WERI-Rb-1 (cell line): ENCODE measurements around the gene SLC38A1.
A peak's percentile ranks its signal among the peaks of the same experiment; 100 is the strongest.
"Not testable (repeated sequence)": the region's sequence is repeated elsewhere in the genome, so short reads cannot be mapped to it uniquely, and the experiment has no call there.

Experiments
- DNase-seq: peaks from one replicate; pipeline ENCODE4 v3.0.0-alpha.2; 2020
- H3K27ac ChIP-seq: fragments of 250-450 bp; sonication (Bioruptor Pico); 2 replicates; pipeline ENCODE4 v1.5.1; 2020; ENCODE audit warnings: mild to moderate bottlenecking, moderate library complexity
- H3K27me3 ChIP-seq: fragments of 250-450 bp; sonication (Bioruptor Pico); 2 replicates; pipeline ENCODE4 v1.5.1; 2021; ENCODE audit warnings: mild to moderate bottlenecking, low read depth, moderate library complexity; ENCODE audit not compliant: insufficient read depth, severe bottlenecking
- H3K36me3 ChIP-seq: fragments of 250-450 bp; sonication (Bioruptor Pico); 2 replicates; pipeline ENCODE4 v1.5.1; 2020; ENCODE audit warnings: mild to moderate bottlenecking, moderate library complexity
- H3K4me3 ChIP-seq: 2 replicates; pipeline ENCODE4 v1.5.1; 2011; ENCODE audit warnings: low read depth, mild to moderate bottlenecking, control low read depth, low read length
- H3K9me3 ChIP-seq: fragments of 250-450 bp; sonication (Bioruptor Pico); 2 replicates; pipeline ENCODE4 v1.5.1; 2021; ENCODE audit warnings: mild to moderate bottlenecking, moderate library complexity; ENCODE audit not compliant: severe bottlenecking
- TF ChIP-seq, protein P1 (sequence below): IDR thresholded peaks from 2 replicates; pipeline ENCODE4 v1.5.1; 2011; ENCODE audit warnings: low read depth, mild to moderate bottlenecking, control low read depth, inconsistent platforms, low read length

Gene SLC38A1

DNA sequence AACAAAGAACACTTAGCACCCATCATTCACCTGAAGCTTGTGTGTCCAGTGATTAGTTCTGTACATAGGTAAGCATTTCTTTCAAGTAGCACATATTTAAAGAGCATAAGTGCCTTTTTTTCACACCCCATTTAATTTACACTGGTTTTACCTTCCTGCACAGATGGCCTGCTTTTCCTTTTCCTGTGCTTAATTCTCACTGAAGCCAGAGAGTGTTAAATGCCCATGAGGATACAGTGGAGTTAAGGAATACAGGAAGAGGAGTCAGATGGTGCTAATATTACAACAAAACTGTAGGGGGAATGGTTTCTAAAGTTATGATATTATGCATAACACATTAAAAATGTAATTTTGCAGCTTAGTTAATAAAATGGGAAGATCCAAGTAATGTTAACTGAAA is 31.0 kb upstream of the SLC38A1 start:
- no peak for DNase-seq
- Histone ChIP-seq H3K27me3 (no peaks in the 10 kb centered on the region), H3K36me3 (no peaks in the 10 kb centered on the region), H3K9me3 (no peaks in the 10 kb centered on the region), H3K4me3 (no peak overlapping the region), H3K27ac (no peak overlapping the region)
- TF ChIP-seq, protein P1, sequence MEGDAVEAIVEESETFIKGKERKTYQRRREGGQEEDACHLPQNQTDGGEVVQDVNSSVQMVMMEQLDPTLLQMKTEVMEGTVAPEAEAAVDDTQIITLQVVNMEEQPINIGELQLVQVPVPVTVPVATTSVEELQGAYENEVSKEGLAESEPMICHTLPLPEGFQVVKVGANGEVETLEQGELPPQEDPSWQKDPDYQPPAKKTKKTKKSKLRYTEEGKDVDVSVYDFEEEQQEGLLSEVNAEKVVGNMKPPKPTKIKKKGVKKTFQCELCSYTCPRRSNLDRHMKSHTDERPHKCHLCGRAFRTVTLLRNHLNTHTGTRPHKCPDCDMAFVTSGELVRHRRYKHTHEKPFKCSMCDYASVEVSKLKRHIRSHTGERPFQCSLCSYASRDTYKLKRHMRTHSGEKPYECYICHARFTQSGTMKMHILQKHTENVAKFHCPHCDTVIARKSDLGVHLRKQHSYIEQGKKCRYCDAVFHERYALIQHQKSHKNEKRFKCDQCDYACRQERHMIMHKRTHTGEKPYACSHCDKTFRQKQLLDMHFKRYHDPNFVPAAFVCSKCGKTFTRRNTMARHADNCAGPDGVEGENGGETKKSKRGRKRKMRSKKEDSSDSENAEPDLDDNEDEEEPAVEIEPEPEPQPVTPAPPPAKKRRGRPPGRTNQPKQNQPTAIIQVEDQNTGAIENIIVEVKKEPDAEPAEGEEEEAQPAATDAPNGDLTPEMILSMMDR: no peak

DNA sequence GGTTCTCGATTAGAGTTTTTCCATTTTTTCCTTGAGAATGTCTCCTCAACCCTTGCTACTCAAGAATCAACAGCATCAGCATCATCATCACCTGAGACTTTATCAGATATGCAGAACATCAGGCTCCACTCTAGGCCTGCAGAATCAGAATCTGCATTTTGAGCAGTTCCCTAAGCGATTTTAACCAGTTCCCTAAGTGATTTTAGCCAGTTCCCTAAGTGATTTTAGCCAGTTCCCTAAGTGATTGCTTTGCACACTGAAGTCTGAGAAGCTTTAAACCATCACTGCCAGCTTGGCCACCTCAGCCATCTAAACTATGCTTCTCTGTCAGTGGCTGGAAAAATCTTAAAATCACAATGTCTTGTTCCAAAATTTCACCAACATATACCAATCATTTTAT is 29.4 kb upstream of the SLC38A1 start:
- Histone ChIP-seq H3K36me3 (no peaks in the 10 kb centered on the region), H3K4me3 (no peak overlapping the region), H3K9me3 (no peaks in the 10 kb centered on the region), H3K27ac (no peak overlapping the region), H3K27me3 (no peaks in the 10 kb centered on the region)
- TF ChIP-seq, protein P1: no peak
- no peak for DNase-seq

DNA sequence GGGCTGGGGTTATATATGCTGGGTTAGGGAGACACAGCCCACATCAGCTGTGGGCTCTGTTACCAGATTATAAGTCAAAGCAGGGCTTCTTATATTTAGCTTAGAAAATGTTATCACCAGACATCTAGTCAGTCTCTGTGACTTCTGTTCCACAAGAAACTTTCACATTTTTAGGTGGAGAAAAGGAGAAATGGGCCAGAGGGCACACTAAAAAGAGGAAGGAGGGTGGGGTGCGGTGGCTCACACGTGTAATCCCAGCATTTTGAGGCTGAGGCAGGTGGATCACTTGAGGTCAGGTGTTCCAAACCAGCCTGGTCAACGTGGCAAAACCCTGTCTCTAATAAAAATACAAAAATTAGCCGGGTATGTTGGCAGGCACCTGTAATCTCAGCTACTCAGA is 28.0 kb upstream of the SLC38A1 start:
- H3K36me3 ChIP-seq: no peaks in the 10 kb centered on the region
- H3K9me3 ChIP-seq: no peaks in the 10 kb centered on the region
- TF ChIP-seq, protein P1: no peak
- no peaks in the 10 kb centered on the region for H3K27me3 ChIP-seq
- H3K27ac ChIP-seq: no peak overlapping the region
- DNase-seq: no peak
- no peak overlapping the region for H3K4me3 ChIP-seq

DNA sequence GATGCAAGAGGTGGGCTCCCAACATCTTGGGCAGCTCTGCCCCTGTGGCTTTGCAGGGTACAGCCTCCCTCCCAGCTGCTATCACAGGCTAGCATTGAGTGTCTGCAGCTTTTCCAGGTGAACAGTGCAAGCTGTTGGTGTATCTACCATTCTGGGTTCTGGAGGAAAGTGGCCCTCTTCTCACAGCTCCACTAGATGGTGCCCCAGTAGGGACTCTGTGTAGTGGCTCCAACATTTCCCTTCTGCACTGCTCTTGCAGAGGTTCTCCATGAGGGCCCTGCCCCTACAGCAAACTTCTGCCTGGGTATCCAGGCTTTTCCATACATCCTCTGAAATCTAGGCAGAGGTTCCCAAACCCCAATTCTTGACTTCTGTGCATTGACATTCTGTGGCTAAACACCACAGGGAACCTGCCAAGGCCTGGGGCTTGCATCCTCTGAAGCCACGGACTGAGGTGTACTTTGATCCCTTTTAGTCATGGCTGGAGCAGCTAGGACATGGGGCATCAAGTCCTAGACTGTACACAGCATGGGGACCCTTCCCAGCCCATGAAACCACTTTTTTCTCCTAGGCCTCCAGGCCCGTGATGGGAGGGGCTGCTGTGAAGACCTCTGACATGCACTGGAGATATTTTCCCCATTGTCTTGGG is 24.0 kb upstream of the SLC38A1 start:
- no peak for DNase-seq
- TF ChIP-seq, protein P1: 0 out of 2 replicates have a peak, but pooled peaks have one; percentile 8
- H3K27ac ChIP-seq: no peak overlapping the region
- H3K27me3 ChIP-seq: no peaks in the 10 kb centered on the region
- peaks cover 4% of the 10 kb centered on the region for H3K9me3 ChIP-seq
- H3K4me3 ChIP-seq: no peak overlapping the region
- no peaks in the 10 kb centered on the region for H3K36me3 ChIP-seq

DNA sequence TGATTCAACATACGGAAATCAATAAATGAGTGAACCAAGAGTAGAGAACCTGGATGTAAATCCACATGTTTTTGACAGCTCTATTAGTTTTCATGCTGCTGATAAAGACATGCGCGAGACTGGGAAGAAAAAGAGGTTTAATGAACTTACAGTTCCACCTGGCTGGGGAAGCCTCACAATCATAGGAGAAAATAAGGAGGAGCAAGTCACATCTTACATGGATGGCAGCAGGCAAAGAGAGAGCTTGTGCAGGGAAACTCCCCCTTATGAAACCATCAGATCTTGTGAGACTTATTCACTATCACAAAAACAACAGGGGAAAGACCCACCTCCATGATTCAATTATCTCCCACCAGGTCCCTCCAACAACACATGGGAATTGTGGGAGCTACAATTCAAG is 23.1 kb upstream of the SLC38A1 start:
- not testable (repeated sequence) for H3K4me3 ChIP-seq, H3K27me3 ChIP-seq, H3K36me3 ChIP-seq, H3K9me3 ChIP-seq, DNase-seq, H3K27ac ChIP-seq

DNA sequence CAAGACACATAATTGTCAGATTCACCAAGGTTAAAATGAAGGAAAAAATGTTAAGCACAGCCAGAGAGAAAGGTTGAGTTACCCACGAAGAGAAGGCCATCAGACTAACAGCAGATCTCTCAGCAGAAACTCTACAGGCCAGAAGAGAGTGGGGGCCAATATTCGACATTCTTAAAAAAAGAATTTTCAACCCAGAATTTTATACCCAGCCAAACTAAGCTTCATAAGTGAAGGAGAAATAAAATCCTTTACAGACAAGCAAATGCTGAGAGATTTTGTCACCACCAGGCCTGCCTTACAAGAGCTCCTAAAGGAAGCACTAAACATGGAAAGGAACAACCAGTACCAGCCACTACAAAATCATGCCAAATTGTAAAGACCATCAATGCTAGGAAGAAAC is 16.3 kb upstream of the SLC38A1 start:
- H3K27me3 ChIP-seq, H3K36me3 ChIP-seq, DNase-seq, H3K4me3 ChIP-seq, H3K27ac ChIP-seq: not testable (repeated sequence)
- H3K9me3 ChIP-seq: peaks cover 32% of the 10 kb centered on the region

DNA sequence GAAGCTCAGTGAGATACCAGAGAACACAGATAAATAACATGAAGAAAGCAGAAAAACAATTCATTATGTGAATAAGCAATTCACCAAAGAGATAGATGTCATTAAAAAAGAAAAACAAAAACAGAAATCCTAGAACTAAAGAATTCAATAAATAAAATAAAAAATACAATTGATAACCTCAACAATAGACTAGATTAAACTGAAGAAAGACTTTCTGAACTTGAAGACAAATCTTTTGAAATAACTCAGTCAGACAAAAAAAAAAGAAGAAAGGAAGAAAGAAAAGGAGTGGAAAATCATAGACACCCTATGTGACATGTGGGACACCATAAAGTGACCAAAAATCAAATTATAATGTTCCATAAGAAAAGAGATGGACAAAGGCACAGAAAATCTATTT is 14.0 kb upstream of the SLC38A1 start:
- H3K4me3 ChIP-seq: no peak overlapping the region
- H3K27ac ChIP-seq: no peak overlapping the region
- no peaks in the 10 kb centered on the region for H3K27me3 ChIP-seq
- H3K9me3 ChIP-seq: peaks cover 27% of the 10 kb centered on the region
- DNase-seq: no peak
- TF ChIP-seq, protein P1: no peak
- no peaks in the 10 kb centered on the region for H3K36me3 ChIP-seq
